ENCODE results near the gene OAS1.
"Not testable (repeated sequence)": the region's sequence is repeated elsewhere in the genome, so short reads cannot be mapped to it uniquely, and the experiment has no call there.

Gene OAS1

GRCh38 chr12:112938751-112939150 lies 32.0 kb downstream of the OAS1 start:
- DNase-seq, result no peak

GRCh38 chr12:112939761-112940381 lies 33.1 kb downstream of the OAS1 start:
- peak; percentile 57 for DNase-seq

GRCh38 chr12:112941528-112942335 lies 35.0 kb downstream of the OAS1 start:
- DNase-seq, result no peak

- no peak for DNase-seq
Measured at GRCh38 chr12:112942572-112942971, 35.8 kb downstream of the OAS1 start.

- DNase-seq, result no peak
Measured at GRCh38 chr12:112944024-112944690, 37.4 kb downstream of the OAS1 start.

- DNase-seq, result no peak
Measured at GRCh38 chr12:112945515-112945914, 38.8 kb downstream of the OAS1 start.

- DNase-seq, result no peak
Measured at GRCh38 chr12:112946236-112947000, 39.7 kb downstream of the OAS1 start.

GRCh38 chr12:112947314-112947713 lies 40.6 kb downstream of the OAS1 start:
- no peak for DNase-seq

GRCh38 chr12:112947761-112948160 lies 41.0 kb downstream of the OAS1 start:
- DNase-seq, result no peak

GRCh38 chr12:112948806-112949205 lies 42.0 kb downstream of the OAS1 start:
- no peak for DNase-seq

- DNase-seq, result no peak
Measured at GRCh38 chr12:112950701-112951100, 43.9 kb downstream of the OAS1 start.

- DNase-seq, result not testable (repeated sequence)
Measured at GRCh38 chr12:112957125-112957524, 50.4 kb downstream of the OAS1 start.

- DNase-seq, result peak; percentile 54
Measured at GRCh38 chr12:112961074-112961473, 54.3 kb downstream of the OAS1 start.

GRCh38 chr12:112961536-112961935 lies 54.8 kb downstream of the OAS1 start:
- no peak for DNase-seq

GRCh38 chr12:112962561-112962960 lies 55.8 kb downstream of the OAS1 start:
- no peak for DNase-seq

GRCh38 chr12:112963227-112963861 lies 56.6 kb downstream of the OAS1 start:
- DNase-seq, result no peak

- no peak for DNase-seq
Measured at GRCh38 chr12:112964067-112964670, 57.4 kb downstream of the OAS1 start.

GRCh38 chr12:112964915-112965314 lies 58.2 kb downstream of the OAS1 start:
- no peak for DNase-seq

GRCh38 chr12:112965643-112966042 lies 58.9 kb downstream of the OAS1 start:
- no peak for DNase-seq

- no peak for DNase-seq
Measured at GRCh38 chr12:112967306-112967705, 60.5 kb downstream of the OAS1 start.

- no peak for DNase-seq
Measured at GRCh38 chr12:112967858-112968257, 61.1 kb downstream of the OAS1 start.
